Hepatocyte (in vitro differentiated cells): ENCODE results near the gene ZC3H6. TPM values are rescaled to one million over a fixed set of nuclear protein-coding genes. Genes with fewer than 3 reads are reported as not detected.

Experiments used
- DNase-seq: peaks from one replicate; pipeline ENCODE4 v3.0.0-alpha.2; 2016; ENCODE audit warnings: low spot score
- H2AFZ ChIP-seq: fragments of 200-600 bp; sonication (generic); 2 replicates; pipeline ENCODE4 v1.6.0; 2016; ENCODE audit warnings: antibody characterized with exemption, mild to moderate bottlenecking
- H3K27ac ChIP-seq: fragments of 200-600 bp; sonication (generic); 2 replicates; pipeline ENCODE4 v1.5.1; 2016; ENCODE audit warnings: mild to moderate bottlenecking
- H3K27me3 ChIP-seq: fragments of 200-600 bp; sonication (generic); 2 replicates; pipeline ENCODE4 v1.6.1; 2016
- H3K36me3 ChIP-seq: fragments of 200-600 bp; sonication (generic); replicated peaks from 2 replicates; pipeline ENCODE4 v1.5.1; 2016; ENCODE audit warnings: low read depth; ENCODE audit not compliant: insufficient read depth
- H3K4me1 ChIP-seq: fragments of 200-600 bp; sonication (generic); 2 replicates; pipeline ENCODE4 v1.5.1; 2016; ENCODE audit warnings: mild to moderate bottlenecking, moderate library complexity; ENCODE audit not compliant: insufficient read depth
- H3K4me2 ChIP-seq: fragments of 200-600 bp; sonication (generic); 2 replicates; pipeline ENCODE4 v1.6.0; 2016
- H3K4me3 ChIP-seq: fragments of 200-600 bp; sonication (generic); 2 replicates; pipeline ENCODE4 v1.5.1; 2016; ENCODE audit warnings: mild to moderate bottlenecking
- H3K79me2 ChIP-seq: fragments of 200-600 bp; sonication (generic); 2 replicates; pipeline ENCODE4 v1.6.0; 2017; ENCODE audit warnings: mild to moderate bottlenecking
- H3K9me2 ChIP-seq: fragments of 200-600 bp; sonication (generic); replicated peaks from 2 replicates; pipeline ENCODE4 v1.6.0; 2017; ENCODE audit warnings: mild to moderate bottlenecking; ENCODE audit not compliant: insufficient read depth
- H3K9me3 ChIP-seq: fragments of 200-600 bp; sonication (generic); 2 replicates; pipeline ENCODE4 v1.5.1; 2016; ENCODE audit warnings: low read depth, mild to moderate bottlenecking
- H4K20me1 ChIP-seq: fragments of 200-600 bp; sonication (generic); 2 replicates; pipeline ENCODE4 v1.6.0; 2016; ENCODE audit warnings: mild to moderate bottlenecking; ENCODE audit not compliant: insufficient read depth, poor library complexity, severe bottlenecking
- CTCF ChIP-seq: fragments of 200-600 bp; sonication (generic); IDR thresholded peaks from 2 replicates; pipeline ENCODE4 v1.5.1; 2016; ENCODE audit warnings: antibody characterized with exemption, mild to moderate bottlenecking; ENCODE audit not compliant: poor library complexity
- EZH2 ChIP-seq: fragments of 200-600 bp; sonication (generic); IDR thresholded peaks from 2 replicates; pipeline ENCODE4 v1.6.1; 2016; ENCODE audit warnings: antibody characterized with exemption, mild to moderate bottlenecking, borderline replicate concordance
- EZH2phosphoT487 ChIP-seq: fragments of 200-600 bp; sonication (generic); IDR thresholded peaks from one replicate; pipeline ENCODE4 v1.6.1; 2018; ENCODE audit warnings: antibody characterized with exemption, mild to moderate bottlenecking, low read depth, moderate library complexity; ENCODE audit not compliant: unreplicated experiment, severe bottlenecking
- WGBS: methylation state at CpG from one replicate; pipeline ENCODE4 v1.1.6; 2016; ENCODE audit warnings: low lambda C conversion rate; ENCODE audit errors: missing lambda C conversion rate; 5-methylcytosine and 5-hydroxymethylcytosine counted together
- polyA plus RNA-seq: library from polyadenylated mRNA; unstranded; fragments of >200 nt; fragmentation: Nextera tagmentation; extraction: Ambion mirVana; gene quantifications from 2 replicates; pipeline ENCODE4 v1.2.1, GENCODE V29; 2016
- total RNA-seq: library from RNA; depleted of rRNA; stranded (reverse); fragments of >200 nt; gene quantifications from 2 replicates; pipeline ENCODE4 v1.2.3, GENCODE V29; 2014

ZC3H6 gene
- total and polyA plus RNA-seq, 2 experiments from 2014 or later = 1.5 to 4.5 TPM

- H3K27me3 ChIP-seq = no peaks in the 10 kb centered on the region
Observed at GRCh38 chr2:112296407-112296806, 21.0 kb downstream of the ZC3H6 start.

GRCh38 chr2:112301171-112301584 is 25.8 kb downstream of the ZC3H6 start:
- Histone ChIP-seq H3K4me3 (no peak overlapping the region), H3K27ac (peak overlapping the region; percentile 47), H3K9me3 (no peaks in the 10 kb centered on the region), H2AFZ (no peak overlapping the region), H4K20me1 (no peaks in the 10 kb centered on the region), H3K4me1 (no peaks in the 10 kb centered on the region), H3K9me2 (no peaks in the 10 kb centered on the region), H3K79me2 (no peaks in the 10 kb centered on the region), H3K27me3 (no peaks in the 10 kb centered on the region), H3K36me3 (no peaks in the 10 kb centered on the region), H3K4me2 (peak overlapping the region; percentile 9)
- peak; percentile 25 for DNase-seq
- no peak for TF ChIP-seq EZH2
- TF ChIP-seq EZH2phosphoT487 = no peak
- no peak for TF ChIP-seq CTCF

More at GRCh38 chr2:112296407-112296806, 21.0 kb downstream of the ZC3H6 start:
- no peak overlapping the region for H3K4me2 ChIP-seq
- 70% methylated on average over 2 of the region's 2 CpGs for WGBS
- H3K4me3 ChIP-seq = no peak overlapping the region
- H2AFZ ChIP-seq = no peak overlapping the region
- DNase-seq = no peak
- no peak overlapping the region for H3K27ac ChIP-seq
- H3K4me1 ChIP-seq = no peaks in the 10 kb centered on the region
- no peaks in the 10 kb centered on the region for H3K9me2 ChIP-seq
- H4K20me1 ChIP-seq = no peaks in the 10 kb centered on the region
- H3K36me3 ChIP-seq = no peaks in the 10 kb centered on the region
- TF ChIP-seq EZH2 (no peak), EZH2phosphoT487 (no peak), CTCF (no peak)
- H3K79me2 ChIP-seq = peaks cover 5% of the 10 kb centered on the region
- H3K9me3 ChIP-seq = no peaks in the 10 kb centered on the region

- H3K27ac ChIP-seq = peak overlapping the region; percentile 2
- peak overlapping the region; percentile 9 for H3K4me2 ChIP-seq
- TF ChIP-seq EZH2phosphoT487 = no peak
- no peak for TF ChIP-seq EZH2
- no peak for TF ChIP-seq CTCF
- no peaks in the 10 kb centered on the region for H3K9me3 ChIP-seq
- H3K27me3 ChIP-seq = no peaks in the 10 kb centered on the region
- no peaks in the 10 kb centered on the region for H3K79me2 ChIP-seq
- H3K36me3 ChIP-seq = no peaks in the 10 kb centered on the region
- no peaks in the 10 kb centered on the region for H3K9me2 ChIP-seq
- H3K4me3 ChIP-seq = no peak overlapping the region
- DNase-seq = no peak
- H4K20me1 ChIP-seq = no peaks in the 10 kb centered on the region
- H3K4me1 ChIP-seq = no peaks in the 10 kb centered on the region
- no peak overlapping the region for H2AFZ ChIP-seq
Observed at GRCh38 chr2:112301973-112302372, 26.6 kb downstream of the ZC3H6 start.

GRCh38 chr2:112304298-112304941 is 29.0 kb downstream of the ZC3H6 start:
- Histone ChIP-seq H4K20me1 (no peaks in the 10 kb centered on the region), H3K4me1 (no peaks in the 10 kb centered on the region), H3K4me3 (no peak overlapping the region), H3K36me3 (no peaks in the 10 kb centered on the region), H3K79me2 (no peaks in the 10 kb centered on the region), H3K9me3 (no peaks in the 10 kb centered on the region), H3K27ac (no peak overlapping the region), H3K9me2 (no peaks in the 10 kb centered on the region), H2AFZ (no peak overlapping the region), H3K4me2 (no peak overlapping the region), H3K27me3 (no peaks in the 10 kb centered on the region)
- TF ChIP-seq CTCF = no peak
- TF ChIP-seq EZH2 = no peak
- no peak for TF ChIP-seq EZH2phosphoT487
- WGBS = 89% methylated on average over 2 of the region's 2 CpGs
- no peak for DNase-seq
